GM23338 (cell line): ENCODE measurements around the gene AGBL4. TPM values are rescaled to one million over a fixed set of nuclear protein-coding genes. Genes with fewer than 3 reads are reported as not detected.

Source experiments
- ATAC-seq: fragments of 200-7000 bp; cut with Tn5 transposase; 3 replicates; pipeline ENCODE4 v1.9.1; 2020
- DNase-seq: peaks from one replicate; pipeline ENCODE4 v3.0.0-alpha.2; 2015; ENCODE audit warnings: low spot score
- H2AFZ ChIP-seq: fragments of 200-600 bp; sonication (generic); 2 replicates; pipeline ENCODE4 v1.8.0; 2016; ENCODE audit warnings: antibody characterized with exemption, mild to moderate bottlenecking, moderate library complexity
- H3F3A ChIP-seq: fragments of 200-600 bp; sonication (generic); replicated peaks from 2 replicates; pipeline ENCODE4 v1.8.0; 2017; ENCODE audit warnings: antibody characterized with exemption, mixed run types, low read depth
- H3K27ac ChIP-seq: fragments of 200-600 bp; sonication (generic); 2 replicates; pipeline ENCODE4 v1.6.1; 2016; ENCODE audit warnings: low read depth
- H3K27me3 ChIP-seq: fragments of 200-600 bp; sonication (generic); 2 replicates; pipeline ENCODE4 v1.8.0; 2016; ENCODE audit warnings: mild to moderate bottlenecking, mixed run types, moderate library complexity; ENCODE audit not compliant: insufficient read depth
- H3K36me3 ChIP-seq: fragments of 200-600 bp; sonication (generic); 2 replicates; pipeline ENCODE4 v1.8.0; 2016; ENCODE audit warnings: mild to moderate bottlenecking; ENCODE audit not compliant: insufficient read depth
- H3K4me1 ChIP-seq: fragments of 200-600 bp; sonication (generic); 2 replicates; pipeline ENCODE4 v1.8.0; 2016; ENCODE audit warnings: mild to moderate bottlenecking, moderate library complexity; ENCODE audit not compliant: insufficient read depth
- H3K4me2 ChIP-seq: fragments of 200-600 bp; sonication (generic); 2 replicates; pipeline ENCODE4 v1.7.1; 2017; ENCODE audit warnings: mixed run types
- H3K4me3 ChIP-seq: fragments of 200-600 bp; sonication (generic); 2 replicates; pipeline ENCODE4 v1.6.1; 2016; ENCODE audit warnings: mixed run types
- H3K79me2 ChIP-seq: fragments of 200-600 bp; sonication (generic); replicated peaks from 2 replicates; pipeline ENCODE4 v1.8.0; 2017; ENCODE audit warnings: mild to moderate bottlenecking; ENCODE audit not compliant: insufficient read depth
- H3K9me2 ChIP-seq: fragments of 200-600 bp; sonication (generic); 2 replicates; pipeline ENCODE4 v1.8.0; 2017; ENCODE audit not compliant: insufficient read depth
- H4K20me1 ChIP-seq: fragments of 200-600 bp; sonication (generic); replicated peaks from 2 replicates; pipeline ENCODE4 v1.8.0; 2017; ENCODE audit warnings: mild to moderate bottlenecking; ENCODE audit not compliant: insufficient read depth
- H3K27ac Mint-ChIP-seq: 2 replicates; pipeline ENCODE4 v1.8.0; 2020; ENCODE audit warnings: inconsistent platforms, mild to moderate bottlenecking, moderate library complexity, mixed read lengths
- H3K27me3 Mint-ChIP-seq: 3 replicates; pipeline ENCODE4 v1.8.0; 2022; ENCODE audit warnings: low read depth, mild to moderate bottlenecking, moderate library complexity, mixed read lengths, inconsistent platforms; ENCODE audit not compliant: insufficient read depth, poor library complexity
- H3K36me3 Mint-ChIP-seq: 3 replicates; pipeline ENCODE4 v1.8.0; 2021; ENCODE audit warnings: low read depth, mild to moderate bottlenecking, inconsistent platforms, moderate library complexity, mixed read lengths
- H3K4me1 Mint-ChIP-seq: 3 replicates; pipeline ENCODE4 v1.8.0; 2020; ENCODE audit warnings: mild to moderate bottlenecking, inconsistent platforms, mixed read lengths
- H3K4me3 Mint-ChIP-seq: 3 replicates; pipeline ENCODE4 v1.8.0; 2021; ENCODE audit warnings: moderate library complexity, mild to moderate bottlenecking, inconsistent platforms, mixed read lengths
- H3K9me3 Mint-ChIP-seq: 3 replicates; pipeline ENCODE4 v1.8.0; 2020; ENCODE audit warnings: moderate library complexity, mild to moderate bottlenecking, inconsistent platforms, mixed read lengths
- CREB1 ChIP-seq: fragments of 250-450 bp; sonication (Bioruptor Pico); IDR thresholded peaks from 2 replicates; pipeline ENCODE4 v1.5.0; 2020; ENCODE audit warnings: low read depth, mild to moderate bottlenecking, moderate library complexity
- EZH2 ChIP-seq: fragments of 200-600 bp; sonication (generic); IDR thresholded peaks from one replicate; pipeline ENCODE4 v1.8.0; 2017; ENCODE audit warnings: antibody characterized with exemption, mild to moderate bottlenecking, low read depth; ENCODE audit not compliant: unreplicated experiment
- JUNB ChIP-seq: IDR thresholded peaks from one replicate; pipeline ENCODE4 v1.6.1; 2016; ENCODE audit warnings: antibody characterized with exemption; ENCODE audit not compliant: unreplicated experiment
- POLR2AphosphoS5 ChIP-seq: IDR thresholded peaks from 2 replicates; pipeline ENCODE4 v1.6.1; 2016; ENCODE audit warnings: antibody characterized with exemption, low read depth
- ZNF114 ChIP-seq: fragments of 250-450 bp; sonication (Bioruptor Pico); IDR thresholded peaks from 2 replicates; pipeline ENCODE4 v1.5.0; 2020; ENCODE audit warnings: mild to moderate bottlenecking, moderate library complexity
- ZNF331 ChIP-seq: fragments of 250-450 bp; sonication (Bioruptor Pico); IDR thresholded peaks from 2 replicates; pipeline ENCODE4 v1.5.0; 2020; ENCODE audit warnings: low read depth, mild to moderate bottlenecking, moderate library complexity
- ZNF462 ChIP-seq: fragments of 250-450 bp; sonication (Bioruptor Pico); IDR thresholded peaks from 2 replicates; pipeline ENCODE4 v1.5.0; 2020; ENCODE audit warnings: mild to moderate bottlenecking, moderate library complexity
- polyA plus RNA-seq: library from polyadenylated mRNA; unstranded; fragments of >200 nt; fragmentation: Nextera tagmentation; extraction: Ambion mirVana; gene quantifications from 2 replicates; pipeline ENCODE4 v1.2.1, GENCODE V29; 2016
- total RNA-seq: library from RNA; depleted of rRNA; stranded (reverse); fragments of >200 nt; shearing (Covaris generic); gene quantifications from 2 replicates; pipeline ENCODE4 v1.2.3, GENCODE V29; 2014
- TF ChIP-seq, protein P1 (sequence below): IDR thresholded peaks from 2 replicates; pipeline ENCODE4 v1.6.1; 2016; ENCODE audit warnings: antibody characterized with exemption

Gene AGBL4
- total and polyA plus RNA-seq, 2 experiments from 2014 or later: 0.91 to 1.5 TPM

DNA sequence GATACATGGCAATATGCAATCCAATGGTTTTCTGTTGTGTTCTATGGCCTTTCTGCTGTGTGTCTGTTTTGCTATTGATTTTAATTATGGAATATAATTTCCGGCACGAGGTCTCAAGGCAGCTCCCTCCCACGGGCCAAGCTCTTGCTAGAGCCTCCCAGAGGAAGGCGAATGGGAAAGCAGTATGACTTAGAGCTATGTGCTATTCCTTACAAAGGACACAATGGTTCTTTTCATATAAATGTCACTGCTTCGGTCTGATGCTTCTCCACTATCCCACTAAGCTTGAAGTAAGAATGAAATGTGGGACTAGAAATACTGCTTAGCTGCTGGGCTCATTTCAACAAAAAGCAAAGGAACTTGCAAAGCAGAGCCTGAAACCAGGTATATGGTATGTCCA lies 924.9 kb downstream of the AGBL4 start:
- no peak overlapping the region for H3K27ac ChIP-seq
- Mint-ChIP-seq H3K27ac (no peak overlapping the region), H3K4me1 (no peaks in the 10 kb centered on the region), H3K9me3 (peaks cover 88% of the 10 kb centered on the region), H3K4me3 (no peak overlapping the region), H3K27me3 (no peaks in the 10 kb centered on the region), H3K36me3 (no peaks in the 10 kb centered on the region; the same call in none of the 3 replicates)
- DNase-seq (no peak), ATAC-seq (no peak)
- H3F3A ChIP-seq: no peaks in the 10 kb centered on the region
- no peak overlapping the region for H3K4me2 ChIP-seq
- H3K4me1 ChIP-seq: no peaks in the 10 kb centered on the region
- no peak for TF ChIP-seq ZNF331
- TF ChIP-seq, protein P1, sequence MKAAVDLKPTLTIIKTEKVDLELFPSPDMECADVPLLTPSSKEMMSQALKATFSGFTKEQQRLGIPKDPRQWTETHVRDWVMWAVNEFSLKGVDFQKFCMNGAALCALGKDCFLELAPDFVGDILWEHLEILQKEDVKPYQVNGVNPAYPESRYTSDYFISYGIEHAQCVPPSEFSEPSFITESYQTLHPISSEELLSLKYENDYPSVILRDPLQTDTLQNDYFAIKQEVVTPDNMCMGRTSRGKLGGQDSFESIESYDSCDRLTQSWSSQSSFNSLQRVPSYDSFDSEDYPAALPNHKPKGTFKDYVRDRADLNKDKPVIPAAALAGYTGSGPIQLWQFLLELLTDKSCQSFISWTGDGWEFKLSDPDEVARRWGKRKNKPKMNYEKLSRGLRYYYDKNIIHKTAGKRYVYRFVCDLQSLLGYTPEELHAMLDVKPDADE: no peak
- TF ChIP-seq EZH2: no peak
- no peak for TF ChIP-seq ZNF462
- TF ChIP-seq JUNB: no peak
- no peak for TF ChIP-seq CREB1 (CRISPR knock-in tag)
- no peak for TF ChIP-seq POLR2AphosphoS5
- no peak for TF ChIP-seq ZNF114 (CRISPR knock-in tag)
- H3K27me3 ChIP-seq: no peaks in the 10 kb centered on the region
- H3K9me2 ChIP-seq: no peaks in the 10 kb centered on the region
- no peaks in the 10 kb centered on the region for H3K36me3 ChIP-seq
- no peaks in the 10 kb centered on the region for H4K20me1 ChIP-seq
- H3K79me2 ChIP-seq: no peaks in the 10 kb centered on the region
- no peak overlapping the region for H2AFZ ChIP-seq
- H3K4me3 ChIP-seq: no peak overlapping the region
